Activated B cell treated with CpG ODN at 0.5 μM for 24 hours (primary cell): Measurements from ENCODE around the gene DNAJC28. TPM values are rescaled to one million over a fixed set of nuclear protein-coding genes. Genes with fewer than 3 reads are reported as not detected.

Source experiments
- ATAC-seq: fragments of 200-7000 bp; cut with Tn5 transposase; one replicate; pipeline ENCODE4 v1.10.0; 2021; ENCODE audit warnings: low read depth, mild to moderate bottlenecking, moderate library complexity
- CTCF ChIA-PET: fragments of 350-600 bp; sonication (Branson Sonifier 250); formaldehyde crosslinking; loops from one replicate; lab custom pipeline; 2021; ENCODE audit warnings: antibody characterized with exemption; lab: Charles Lee
- POLR2A ChIA-PET: fragments of 350-600 bp; sonication (Branson Sonifier 250); formaldehyde crosslinking; loops from one replicate; lab custom pipeline; 2021; ENCODE audit warnings: antibody characterized with exemption; lab: Charles Lee
- DNase-seq: peaks from one replicate; pipeline ENCODE4 v3.0.0; 2022
- H3K27ac Mint-ChIP-seq: one replicate; pipeline ENCODE4 v1.8.0; 2020; ENCODE audit warnings: mixed read lengths
- H3K27me3 Mint-ChIP-seq: one replicate; pipeline ENCODE4 v1.8.0; 2021; ENCODE audit warnings: mixed read lengths
- H3K36me3 Mint-ChIP-seq: one replicate; pipeline ENCODE4 v1.8.0; 2021; ENCODE audit warnings: low read depth, mixed read lengths
- H3K4me1 Mint-ChIP-seq: one replicate; pipeline ENCODE4 v1.8.0; 2021; ENCODE audit warnings: mixed read lengths
- H3K4me3 Mint-ChIP-seq: one replicate; pipeline ENCODE4 v1.8.0; 2020; ENCODE audit warnings: mild to moderate bottlenecking, mixed read lengths
- H3K9me3 Mint-ChIP-seq: one replicate; pipeline ENCODE4 v1.8.0; 2020; ENCODE audit warnings: mixed read lengths
- CTCF ChIP-seq: fragments of 200-600 bp; IDR thresholded peaks from one replicate; pipeline ENCODE4 v1.8.0; 2022; ENCODE audit warnings: antibody characterized with exemption, mild to moderate bottlenecking
- intact Hi-C: fragments of 100-400 bp; cut with micrococcal nuclease; formaldehyde crosslinking; loops from one replicate; pipeline ENCODE4 v1.15.1; 2024
- total RNA-seq: library from RNA; stranded (reverse); gene quantifications from 2 replicates; pipeline ENCODE4 v1.2.3, GENCODE V29; 2022

The DNAJC28 gene
- total RNA-seq, 1 donor from 2014 or later: 0.53 TPM

- peaks cover 52% of the 10 kb centered on the region for H3K4me1 Mint-ChIP-seq
- ChIA-PET CTCF (interaction anchor here (0.8 to 10.3 kb wide), 31 partner anchors 9 to 523 kb away, joined by 3 to 149 read pairs (median 5); partner anchors contain the start of genes IFNAR1, IL10RB and TMEM50B), POLR2A (interaction anchor here (0.7 to 4.7 kb wide), 15 partner anchors 10 to 503 kb away, joined by 3 to 98 read pairs (median 6); partner anchors contain the start of genes IFNAR1, IFNGR2, IL10RB and TMEM50B)
- intact Hi-C loops: loop anchor here (5.0 kb wide), 1 partner anchor 792 kb away; no protein-coding TSS in a partner anchor
- no peaks in the 10 kb centered on the region for H3K9me3 Mint-ChIP-seq
- no peaks in the 10 kb centered on the region for H3K27me3 Mint-ChIP-seq
- H3K36me3 Mint-ChIP-seq: peaks cover 10% of the 10 kb centered on the region
- ATAC-seq (no peak), DNase-seq (no peak)
- peak overlapping the region; percentile 75 for H3K27ac Mint-ChIP-seq
- no peak for TF ChIP-seq CTCF
- H3K4me3 Mint-ChIP-seq: no peak overlapping the region
Observed at GRCh38 chr21:33444499-33444898, 47.0 kb downstream of the DNAJC28 start.

GRCh38 chr21:33443194-33443593, 48.3 kb downstream of the DNAJC28 start:
- ATAC-seq (no peak), DNase-seq (no peak)
- POLR2A ChIA-PET: interaction anchor here (1.0 to 4.7 kb wide), 6 partner anchors 14 to 243 kb away, joined by 3 to 98 read pairs (median 16); partner anchors contain the start of genes IFNAR1 and IL10RB
- Mint-ChIP-seq H3K36me3 (peaks cover 11% of the 10 kb centered on the region), H3K27ac (peak overlapping the region; percentile 92), H3K9me3 (no peaks in the 10 kb centered on the region), H3K4me1 (peaks cover 59% of the 10 kb centered on the region), H3K27me3 (no peaks in the 10 kb centered on the region), H3K4me3 (no peak overlapping the region)
- no peak for TF ChIP-seq CTCF
- CTCF ChIA-PET: interaction anchor here (2.1 to 10.3 kb wide), 5 partner anchors 83 to 246 kb away, joined by 13 to 149 read pairs (median 17); partner anchors contain the start of gene IL10RB
- intact Hi-C loops: loop anchor here (2.0 to 5.0 kb wide), 3 partner anchors 38 to 791 kb away; no protein-coding TSS in a partner anchor

- DNase-seq: peak; percentile 61
- peak overlapping the region; percentile 58 for H3K4me3 Mint-ChIP-seq
- H3K9me3 Mint-ChIP-seq: no peaks in the 10 kb centered on the region
- peaks cover 19% of the 10 kb centered on the region for H3K36me3 Mint-ChIP-seq
- ChIA-PET POLR2A (interaction anchor here (0.6 to 4.7 kb wide), 18 partner anchors 35 to 245 kb away, joined by 3 to 98 read pairs (median 4); partner anchors contain the start of genes DONSON, IFNAR1, IL10RB and TMEM50B), CTCF (interaction anchor here (0.8 to 10.3 kb wide), 12 partner anchors 37 to 502 kb away, joined by 3 to 149 read pairs (median 4); partner anchors contain the start of gene IFNAR1)
- no peaks in the 10 kb centered on the region for H3K27me3 Mint-ChIP-seq
- peak; percentile 92 for ATAC-seq
- peaks cover 73% of the 10 kb centered on the region for H3K4me1 Mint-ChIP-seq
- intact Hi-C loops: loop anchor here (1.0 to 5.0 kb wide), 6 partner anchors 7 to 789 kb away; partner anchors contain the start of gene IL10RB
- peak overlapping the region; percentile 92 for H3K27ac Mint-ChIP-seq
- no peak for TF ChIP-seq CTCF
Observed at GRCh38 chr21:33441489-33442477, 49.7 kb downstream of the DNAJC28 start.

Other genes starting within 250 kb of the DNAJC28 start
- 36.7 and 37.9 TPM in 2 replicates for gene IL10RB, start 225.3 kb downstream of the DNAJC28 start, total RNA-seq
- 33.9 and 34.5 TPM in 2 replicates for gene IFNAR1, start 166.7 kb downstream of the DNAJC28 start, total RNA-seq
- 66.8 and 71.1 TPM in 2 replicates for gene IFNGR2, start 88.3 kb downstream of the DNAJC28 start, total RNA-seq
- gene TMEM50B, start 11.7 kb downstream of the DNAJC28 start, total RNA-seq: 42.3 and 47.2 TPM in 2 replicates
- gene GART, start 50.4 kb upstream of the DNAJC28 start, total RNA-seq: 99.1 and 106 TPM in 2 replicates
- gene SON, start 51.3 kb upstream of the DNAJC28 start, total RNA-seq: 429 and 474 TPM in 2 replicates
- gene DONSON, start 97.0 kb upstream of the DNAJC28 start, total RNA-seq: 4.4 and 4.7 TPM in 2 replicates
- 37.1 and 46.3 TPM in 2 replicates for gene CRYZL1, start 150.0 kb upstream of the DNAJC28 start, total RNA-seq
- gene ITSN1, start 150.8 kb upstream of the DNAJC28 start, total RNA-seq: 1.3 and 2.9 TPM in 2 replicates